Mesenchymal stem cell (in vitro differentiated cells and primary cell): ENCODE results near the gene CNN3.

ENCODE experiments used
- DNase-seq: peaks from one replicate; pipeline ENCODE4 v3.0.0-alpha.2; 2013
- H2AFZ ChIP-seq: one replicate; pipeline ENCODE4 v1.6.1; 2013; ENCODE audit warnings: low read depth, mild to moderate bottlenecking, control low read depth, inconsistent platforms, low read length, moderate library complexity
- H2AK5ac ChIP-seq: 2 replicates; pipeline ENCODE4 v1.6.1; 2013; ENCODE audit warnings: low read length, moderate library complexity, mild to moderate bottlenecking, inconsistent platforms; ENCODE audit not compliant: severe bottlenecking
- H2BK120ac ChIP-seq: one replicate; pipeline ENCODE4 v1.6.1; 2013; ENCODE audit warnings: low read depth, mild to moderate bottlenecking, inconsistent platforms, low read length, moderate library complexity
- H2BK12ac ChIP-seq, 2 experiments: one replicate each; pipeline ENCODE4 v1.6.1; 2013; ENCODE audit warnings: inconsistent platforms in 2 of 2, low read length in 2 of 2, mild to moderate bottlenecking in 2 of 2, moderate library complexity in 2 of 2, control low read depth in 1 of 2
- H2BK15ac ChIP-seq: one replicate; pipeline ENCODE4 v1.6.1; 2013; ENCODE audit warnings: mild to moderate bottlenecking, low read depth, inconsistent platforms; ENCODE audit not compliant: poor library complexity, severe bottlenecking
- H2BK5ac ChIP-seq: 2 replicates; pipeline ENCODE4 v1.6.1; 2013; ENCODE audit warnings: low read depth, mild to moderate bottlenecking, low read length, control low read depth, inconsistent platforms; ENCODE audit not compliant: poor library complexity, severe bottlenecking
- H3K14ac ChIP-seq, 2 experiments: one replicate each; pipeline ENCODE4 v1.6.1; 2013; ENCODE audit warnings: inconsistent platforms in 2 of 2, low read length in 2 of 2, control low read depth in 1 of 2, mild to moderate bottlenecking in 1 of 2, moderate library complexity in 1 of 2
- H3K18ac ChIP-seq, 2 experiments: one replicate each; pipeline ENCODE4 v1.6.1; 2013; ENCODE audit warnings: inconsistent platforms in 2 of 2, low read length in 2 of 2, control low read depth in 1 of 2, low read depth in 1 of 2, mild to moderate bottlenecking in 1 of 2
- H3K23ac ChIP-seq, 2 experiments: one replicate each; pipeline ENCODE4 v1.6.1; 2013; ENCODE audit warnings: inconsistent platforms in 2 of 2, low read length in 2 of 2, mild to moderate bottlenecking in 2 of 2, moderate library complexity in 2 of 2, control low read depth in 1 of 2
- H3K27ac ChIP-seq: 2 replicates; pipeline ENCODE4 v1.5.1; 2013; ENCODE audit warnings: mild to moderate bottlenecking, moderate library complexity, low read length, control low read depth, inconsistent platforms; ENCODE audit not compliant: poor library complexity, severe bottlenecking
- H3K27me3 ChIP-seq, 2 experiments: 2 replicates each; pipeline versions ENCODE4 v1.6.1 to v1.7.0; 2013; ENCODE audit warnings: low read length in 2 of 2, mild to moderate bottlenecking in 2 of 2, moderate library complexity in 2 of 2, control low read depth in 1 of 2, inconsistent platforms in 1 of 2; ENCODE audit not compliant: control insufficient read depth in 1 of 2, insufficient read depth in 1 of 2
- H3K36me3 ChIP-seq, 2 experiments: 2 replicates each; pipeline versions ENCODE4 v1.6.1 to v1.7.0; 2013; ENCODE audit warnings: low read length in 2 of 2, control low read depth in 1 of 2, inconsistent platforms in 1 of 2, low read depth in 1 of 2, mild to moderate bottlenecking in 1 of 2; ENCODE audit not compliant: insufficient read depth in 2 of 2, control insufficient read depth in 1 of 2
- H3K4ac ChIP-seq, 2 experiments: one replicate each; pipeline ENCODE4 v1.6.1; 2013; ENCODE audit warnings: inconsistent platforms in 2 of 2, low read length in 2 of 2, mild to moderate bottlenecking in 2 of 2, moderate library complexity in 2 of 2, control low read depth in 1 of 2, low read depth in 1 of 2
- H3K4me1 ChIP-seq: 2 replicates; pipeline ENCODE4 v1.6.1; 2013; ENCODE audit warnings: low read depth, low read length, control low read depth; ENCODE audit not compliant: control insufficient read depth, insufficient read depth
- H3K4me2 ChIP-seq: 2 replicates; pipeline ENCODE4 v1.6.1; 2013; ENCODE audit warnings: low read length, mild to moderate bottlenecking, inconsistent platforms; ENCODE audit not compliant: poor library complexity, severe bottlenecking
- H3K4me3 ChIP-seq, 2 experiments: 2 replicates each; pipeline versions ENCODE4 v1.5.1 to v1.7.0; 2013; ENCODE audit warnings: low read length in 2 of 2, mild to moderate bottlenecking in 2 of 2, control low read depth in 1 of 2, low read depth in 1 of 2; ENCODE audit not compliant: insufficient read depth in 1 of 2
- H3K79me1 ChIP-seq: replicated peaks from 2 replicates; pipeline ENCODE4 v1.6.1; 2013; ENCODE audit warnings: mild to moderate bottlenecking, control low read depth, low read length, inconsistent platforms; ENCODE audit not compliant: poor library complexity, severe bottlenecking
- H3K9ac ChIP-seq: 2 replicates; pipeline ENCODE4 v1.7.0; 2013; ENCODE audit warnings: mild to moderate bottlenecking, low read length, moderate library complexity
- H3K9me3 ChIP-seq: 2 replicates; pipeline ENCODE4 v1.7.0; 2013; ENCODE audit warnings: mild to moderate bottlenecking, low read length; ENCODE audit not compliant: control insufficient read depth
- H4K8ac ChIP-seq: one replicate; pipeline ENCODE4 v1.6.1; 2013; ENCODE audit warnings: inconsistent platforms, mild to moderate bottlenecking, low read length, moderate library complexity
- H4K91ac ChIP-seq: one replicate; pipeline ENCODE4 v1.6.1; 2013; ENCODE audit warnings: mild to moderate bottlenecking, low read length, inconsistent platforms
- WGBS: methylation state at CpG from one replicate; pipeline ENCODE4 v1.1.7; 2013; ENCODE audit warnings: mixed read lengths; 5-methylcytosine and 5-hydroxymethylcytosine counted together

Gene CNN3

GRCh38 chr1:94949681-94950661, 23.1 kb upstream of the CNN3 start:
- Histone ChIP-seq H3K4ac (peak overlapping the region in 1 of 2 experiments; percentile 76), H3K27ac (no peak overlapping the region), H3K4me2 (no peak overlapping the region), H3K18ac (peak overlapping the region; percentile 30 to 44), H3K23ac (no peak overlapping the region), H3K14ac (no peak overlapping the region), H2BK120ac (no peak overlapping the region), H3K9ac (no peak overlapping the region), H3K79me1 (no peaks in the 10 kb centered on the region), H3K4me3 (no peak overlapping the region), H2AFZ (no peak overlapping the region), H2AK5ac (peak overlapping the region; percentile 75), H3K9me3 (no peaks in the 10 kb centered on the region), H2BK15ac (no peak overlapping the region), H3K36me3 (no peaks in the 10 kb centered on the region), H3K27me3 (no peaks in the 10 kb centered on the region), H2BK5ac (no peak overlapping the region), H4K91ac (no peak overlapping the region), H3K4me1 (peaks cover 4% of the 10 kb centered on the region), H2BK12ac (peak overlapping the region in 1 of 2 experiments; percentile 64), H4K8ac (no peak overlapping the region)
- DNase-seq = peak; percentile 56
- WGBS = 40% methylated on average over 3 of the region's 4 CpGs

GRCh38 chr1:94947437-94947836, 20.5 kb upstream of the CNN3 start:
- Histone ChIP-seq H3K79me1 (no peaks in the 10 kb centered on the region), H2BK15ac (no peak overlapping the region), H2BK120ac (no peak overlapping the region), H3K18ac (no peak overlapping the region), H2AK5ac (no peak overlapping the region), H3K4me1 (peaks cover 4% of the 10 kb centered on the region), H3K4me3 (no peak overlapping the region), H2AFZ (no peak overlapping the region), H3K9me3 (no peaks in the 10 kb centered on the region), H3K4ac (no peak overlapping the region), H3K23ac (no peak overlapping the region), H4K91ac (no peak overlapping the region), H3K27me3 (no peaks in the 10 kb centered on the region), H3K4me2 (no peak overlapping the region), H3K27ac (peak overlapping the region; percentile 77), H2BK5ac (no peak overlapping the region), H3K9ac (peak overlapping the region; percentile 31), H3K36me3 (no peaks in the 10 kb centered on the region), H4K8ac (no peak overlapping the region), H3K14ac (no peak overlapping the region), H2BK12ac (no peak overlapping the region)
- WGBS = no CpG with 5 or more reads among the region's 1 CpG
- peak; percentile 78 for DNase-seq

- peak overlapping the region; percentile 77 for H3K27ac ChIP-seq
- no peak overlapping the region for H3K4me3 ChIP-seq
- H3K4ac ChIP-seq = no peak overlapping the region
- H2BK5ac ChIP-seq = no peak overlapping the region
- 26% methylated on average over 3 of the region's 3 CpGs for WGBS
- H4K91ac ChIP-seq = no peak overlapping the region
- no peak for DNase-seq
- H2AK5ac ChIP-seq = peak overlapping the region; percentile 68
- H3K4me1 ChIP-seq = peaks cover 4% of the 10 kb centered on the region
- H3K18ac ChIP-seq = peak overlapping the region in 1 of 2 experiments; percentile 71
- peak overlapping the region in 1 of 2 experiments; percentile 31 for H2BK12ac ChIP-seq
- peak overlapping the region; percentile 31 for H3K9ac ChIP-seq
- no peaks in the 10 kb centered on the region for H3K36me3 ChIP-seq
- no peak overlapping the region for H2BK15ac ChIP-seq
- H2AFZ ChIP-seq = no peak overlapping the region
- no peak overlapping the region for H2BK120ac ChIP-seq
- no peaks in the 10 kb centered on the region for H3K9me3 ChIP-seq
- H3K14ac ChIP-seq = no peak overlapping the region
- H3K27me3 ChIP-seq = no peaks in the 10 kb centered on the region
- H3K23ac ChIP-seq = no peak overlapping the region
- no peak overlapping the region for H4K8ac ChIP-seq
- no peaks in the 10 kb centered on the region for H3K79me1 ChIP-seq
- no peak overlapping the region for H3K4me2 ChIP-seq
Measured at GRCh38 chr1:94946886-94947285, 20.0 kb upstream of the CNN3 start.
